ENCODE results near the gene GZMM. TPM values are rescaled to one million over a fixed set of nuclear protein-coding genes. Genes with fewer than 3 reads are reported as not detected.

The GZMM gene
- total and polyA plus RNA-seq, 2 of the 13 experiments (the other 11 are each of a cell fraction or from before 2014, with no cell fraction given) = 0.07 TPM; not detected in 1

GRCh38 chr19:530134-531008 lies 13.5 kb upstream of the GZMM start (continued):
- no peak for TF ChIP-seq SNAPC4 (CRISPR knock-in tag; IDR thresholded peaks at IDR 0.05)
- TF ChIP-seq ZNF562 (CRISPR knock-in tag; IDR thresholded peaks at IDR 0.05; ENCODE audit: borderline replicate concordance) = no peak
- no peak for TF ChIP-seq ZNF839 (CRISPR knock-in tag; IDR thresholded peaks at IDR 0.05; ENCODE audit: borderline replicate concordance)
- TF ChIP-seq ZNF704 (CRISPR knock-in tag; IDR thresholded peaks at IDR 0.05; ENCODE audit: borderline replicate concordance) = no peak
- no peak for TF ChIP-seq GTF2F1 (IDR thresholded peaks at IDR 0.05; ENCODE audit: low read length)
- no peak for TF ChIP-seq ZNF124 (CRISPR knock-in tag; IDR thresholded peaks at IDR 0.05)
- 0 out of 2 replicates have a peak, but pooled peaks have one; percentile 25 for TF ChIP-seq ZNF510 (CRISPR knock-in tag; IDR thresholded peaks at IDR 0.05; ENCODE audit: low read depth)
- TF ChIP-seq STAT5B (CRISPR knock-in tag; IDR thresholded peaks at IDR 0.05) = no peak
- no peak for TF ChIP-seq SRSF9 (IDR thresholded peaks at IDR 0.05; ENCODE audit: borderline replicate concordance, insufficient read depth, low read depth, low read length, poor library complexity, severe bottlenecking)
- no peak for TF ChIP-seq FOXC1 (CRISPR knock-in tag; IDR thresholded peaks at IDR 0.05; ENCODE audit: borderline replicate concordance)
- no peak for TF ChIP-seq ETS1 (CRISPR knock-in tag; IDR thresholded peaks at IDR 0.05)
- peak; percentile 91 for TF ChIP-seq PATZ1 (CRISPR knock-in tag; IDR thresholded peaks at IDR 0.05)
- no peak for TF ChIP-seq ZNF432 (CRISPR knock-in tag; IDR thresholded peaks at IDR 0.05; ENCODE audit: borderline replicate concordance)
- no peak for TF ChIP-seq KLF12 (CRISPR knock-in tag; IDR thresholded peaks at IDR 0.05; ENCODE audit: borderline replicate concordance)
- no peak for TF ChIP-seq PLRG1 (conservative IDR thresholded peaks at IDR 0.05)
- TF ChIP-seq ZIK1 (CRISPR knock-in tag; IDR thresholded peaks at IDR 0.05; ENCODE audit: borderline replicate concordance, low read depth) = no peak
- TF ChIP-seq ZNF496 (CRISPR knock-in tag; IDR thresholded peaks at IDR 0.05; ENCODE audit: insufficient replicate concordance) = no peak
- TF ChIP-seq TMF1 (CRISPR knock-in tag; IDR thresholded peaks at IDR 0.05; ENCODE audit: low read depth) = no peak
- no peak for TF ChIP-seq MTF1 (CRISPR knock-in tag; IDR thresholded peaks at IDR 0.05)
- no peak for TF ChIP-seq FOXO1 (CRISPR knock-in tag; IDR thresholded peaks at IDR 0.05)

Data from HepG2 (cell line).